Naive thymus-derived CD4-positive, alpha-beta T cell (primary cell): ENCODE measurements around the gene ZBTB46. TPM values are rescaled to one million over a fixed set of nuclear protein-coding genes. Genes with fewer than 3 reads are reported as not detected.

ENCODE experiments used
- ATAC-seq: fragments of 150-1000 bp; cut with Tn5 transposase; 2 replicates; pipeline ENCODE4 v1.10.0; 2021; ENCODE audit warnings: mild to moderate bottlenecking, moderate library complexity
- CTCF ChIA-PET: fragments of 350-600 bp; sonication (Branson Sonifier 250); formaldehyde crosslinking; loops from one replicate; lab custom pipeline; 2021; ENCODE audit warnings: antibody characterized with exemption; lab: Charles Lee
- POLR2A ChIA-PET: fragments of 350-600 bp; sonication (Branson Sonifier 250); formaldehyde crosslinking; loops from one replicate; lab custom pipeline; 2021; ENCODE audit warnings: antibody characterized with exemption, inconsistent platforms; lab: Charles Lee
- DNase-seq, 9 donors: peaks; one replicate each; pipeline versions ENCODE4 v3.0.0 to v3.0.0-alpha.2; 2020 to 2022; ENCODE audit warnings: mixed read lengths in 1 of 9
- H3K27ac ChIP-seq: one replicate; pipeline ENCODE4 v1.7.0; 2013; ENCODE audit warnings: mild to moderate bottlenecking, low read depth, low read length, moderate library complexity
- H3K27me3 ChIP-seq, 2 donors: one replicate each; pipeline ENCODE4 v1.7.0; 2013; ENCODE audit warnings: low read length in 2 of 2, mild to moderate bottlenecking in 2 of 2, moderate library complexity in 2 of 2; ENCODE audit not compliant: control insufficient read depth in 2 of 2, insufficient read depth in 2 of 2
- H3K36me3 ChIP-seq, 3 experiments: 1 replicate in 2 of 3; 2 replicates in 1 of 3; pipeline ENCODE4 v1.7.0; 2013; ENCODE audit warnings: low read length in 3 of 3, mild to moderate bottlenecking in 3 of 3, moderate library complexity in 1 of 3; ENCODE audit not compliant: insufficient read depth in 3 of 3, control insufficient read depth in 2 of 3
- H3K4me1 ChIP-seq, 2 donors: one replicate each; pipeline ENCODE4 v1.7.0; 2013; ENCODE audit warnings: low read length in 2 of 2, mild to moderate bottlenecking in 2 of 2, moderate library complexity in 1 of 2; ENCODE audit not compliant: control insufficient read depth in 2 of 2, insufficient read depth in 2 of 2
- H3K4me3 ChIP-seq: 2 replicates; pipeline ENCODE4 v1.7.0; 2013; ENCODE audit warnings: mild to moderate bottlenecking, low read length
- H3K9me3 ChIP-seq, 3 experiments: 1 replicate in 2 of 3; 2 replicates in 1 of 3; pipeline ENCODE4 v1.7.0; 2013; ENCODE audit warnings: low read length in 3 of 3; ENCODE audit not compliant: control insufficient read depth in 2 of 3
- H3K27ac Mint-ChIP-seq, 9 donors: one replicate each; pipeline ENCODE4 v1.8.0; 2020 to 2022; ENCODE audit warnings: mixed read lengths in 9 of 9, mild to moderate bottlenecking in 8 of 9, moderate library complexity in 5 of 9, inconsistent platforms in 2 of 9
- H3K27me3 Mint-ChIP-seq, 5 donors: one replicate each; pipeline ENCODE4 v1.8.0; 2021 to 2022; ENCODE audit warnings: mixed read lengths in 5 of 5, mild to moderate bottlenecking in 1 of 5
- H3K36me3 Mint-ChIP-seq, 5 donors: one replicate each; pipeline ENCODE4 v1.8.0; 2020 to 2022; ENCODE audit warnings: mixed read lengths in 5 of 5, mild to moderate bottlenecking in 3 of 5, inconsistent platforms in 1 of 5
- H3K4me1 Mint-ChIP-seq, 7 donors: one replicate each; pipeline ENCODE4 v1.8.0; 2020 to 2022; ENCODE audit warnings: mixed read lengths in 7 of 7, mild to moderate bottlenecking in 3 of 7, inconsistent platforms in 1 of 7
- H3K4me3 Mint-ChIP-seq, 10 donors: one replicate each; pipeline ENCODE4 v1.8.0; 2020 to 2022; ENCODE audit warnings: mild to moderate bottlenecking in 10 of 10, mixed read lengths in 10 of 10, moderate library complexity in 6 of 10, inconsistent platforms in 2 of 10
- H3K9me3 Mint-ChIP-seq, 11 donors: one replicate each; pipeline ENCODE4 v1.8.0; 2020 to 2022; ENCODE audit warnings: mixed read lengths in 11 of 11, mild to moderate bottlenecking in 4 of 11, inconsistent platforms in 1 of 11, moderate library complexity in 1 of 11
- intact Hi-C, 2 donors: fragments of 100-400 bp; cut with micrococcal nuclease; formaldehyde crosslinking; loops; one replicate each; pipeline ENCODE4 v1.15.1; 2023
- polyA plus RNA-seq, 2 donors: library from polyadenylated mRNA; unstranded; fragments of 300-500 nt; fragmentation: Illumina TruSeq; gene quantifications; one replicate each; pipeline ENCODE4 v1.2.3, GENCODE V29; 2021
- total RNA-seq, 6 experiments: library from RNA in 5 of 6; stranded (reverse) in 5 of 6; gene quantifications; 1 replicate in 5 of 6; 2 replicates in 1 of 6; pipeline ENCODE4 v1.2.3 and lab custom pipeline; 2021 to 2026

Gene ZBTB46
- total and polyA plus RNA-seq, 7 experiments from 2014 or later, result 0.03 to 1.7 (median 0.07) TPM; not detected in 1

DNA sequence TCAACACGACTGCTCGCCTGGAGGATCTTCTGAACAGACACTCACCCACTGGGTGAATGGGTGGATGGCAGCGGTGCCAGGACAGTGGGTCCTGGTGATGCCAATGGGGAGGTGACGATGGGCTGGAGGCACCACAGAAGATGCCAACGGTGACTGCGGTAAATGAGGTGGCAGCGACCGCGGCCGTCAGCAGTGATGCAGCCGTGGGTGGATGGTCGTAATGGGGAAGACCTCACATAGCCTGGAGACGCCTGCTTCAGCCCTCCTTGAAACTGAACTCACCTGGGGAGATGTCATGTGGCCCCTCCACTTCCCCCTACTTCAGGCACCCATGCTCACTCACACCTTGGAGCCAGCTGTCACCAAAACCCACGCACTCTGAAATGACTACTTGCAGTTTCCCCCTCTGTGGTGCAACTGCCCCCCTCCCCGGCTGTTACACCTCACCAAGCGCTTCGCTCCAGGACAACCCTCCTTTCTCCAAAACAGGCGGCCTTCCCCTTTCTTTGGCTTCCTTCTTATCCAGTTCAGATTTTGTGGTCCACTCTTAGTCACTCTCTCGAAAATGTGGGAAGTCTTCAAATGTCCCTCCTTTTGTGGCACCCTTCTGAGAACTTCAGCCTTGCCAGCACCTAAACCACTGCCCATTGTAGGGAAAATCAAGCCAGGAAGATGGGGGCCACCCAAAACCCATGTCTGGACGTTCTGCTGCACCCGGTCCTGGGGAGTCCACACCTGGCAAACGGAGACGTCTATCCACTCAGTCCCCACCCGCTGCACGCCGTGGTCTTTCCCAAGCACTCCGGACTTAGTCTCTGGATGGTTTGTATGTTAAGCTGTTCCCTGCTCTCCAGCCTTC lies 19.9 kb upstream of the ZBTB46 start:
- Mint-ChIP-seq H3K4me1 (peaks cover 0 to 11% (median 3%) of the 10 kb centered on the region in 7 donors), H3K36me3 (no peaks in the 10 kb centered on the region), H3K4me3 (no peak overlapping the region), H3K27me3 (peaks cover 0 to 16% (median 13%) of the 10 kb centered on the region in 5 donors), H3K27ac (peak overlapping the region in 2 of 9 donors; percentile 17 to 45), H3K9me3 (peaks cover 0 to 3% (median 0%) of the 10 kb centered on the region in 11 donors)
- ChIA-PET CTCF (no interaction called here), POLR2A (no interaction called here)
- H3K36me3 ChIP-seq, result no peaks in the 10 kb centered on the region
- no peak overlapping the region for H3K4me3 ChIP-seq
- DNase-seq (no peak), ATAC-seq (peak; percentile 39)
- peaks cover 0 to 16% of the 10 kb centered on the region in 2 donors for H3K4me1 ChIP-seq
- intact Hi-C loops, result no loop called here
- H3K9me3 ChIP-seq, result no peaks in the 10 kb centered on the region
- no peak overlapping the region for H3K27ac ChIP-seq
- H3K27me3 ChIP-seq, result peaks cover 0 to 9% of the 10 kb centered on the region in 2 donors

- Mint-ChIP-seq H3K4me1 (peaks cover 0 to 17% (median 4%) of the 10 kb centered on the region in 7 donors), H3K4me3 (no peak overlapping the region), H3K27ac (no peak overlapping the region), H3K36me3 (no peaks in the 10 kb centered on the region), H3K27me3 (peaks cover 14 to 39% (median 26%) of the 10 kb centered on the region in 5 donors), H3K9me3 (peaks cover 0 to 3% (median 0%) of the 10 kb centered on the region in 11 donors)
- POLR2A ChIA-PET, result no interaction called here
- Histone ChIP-seq H3K4me3 (no peak overlapping the region), H3K9me3 (no peaks in the 10 kb centered on the region), H3K27ac (no peak overlapping the region), H3K36me3 (no peaks in the 10 kb centered on the region), H3K27me3 (peaks cover 0 to 19% of the 10 kb centered on the region in 2 donors), H3K4me1 (peaks cover 0 to 9% of the 10 kb centered on the region in 2 donors)
- intact Hi-C loops, result no loop called here
- ATAC-seq, result no peak
- DNase-seq, result no peak
- CTCF ChIA-PET, result interaction anchor here (0.6 to 0.8 kb wide), 3 partner anchors 16 to 64 kb away, joined by 3 read pairs; no protein-coding TSS in a partner anchor
Measured at GRCh38 chr20:63848003-63848911, 17.2 kb upstream of the ZBTB46 start.

GRCh38 chr20:63847237-63848002 lies 16.4 kb upstream of the ZBTB46 start:
- DNase-seq (no peak), ATAC-seq (no peak)
- no peak overlapping the region for H3K4me3 ChIP-seq
- H3K27me3 Mint-ChIP-seq, result peaks cover 20 to 46% (median 30%) of the 10 kb centered on the region in 5 donors
- H3K4me3 Mint-ChIP-seq, result no peak overlapping the region
- peaks cover 0 to 17% (median 4%) of the 10 kb centered on the region in 7 donors for H3K4me1 Mint-ChIP-seq
- H3K9me3 ChIP-seq, result no peaks in the 10 kb centered on the region
- no peak overlapping the region for H3K27ac Mint-ChIP-seq
- H3K9me3 Mint-ChIP-seq, result peaks cover 0 to 3% (median 0%) of the 10 kb centered on the region in 11 donors
- H3K36me3 ChIP-seq, result no peaks in the 10 kb centered on the region
- ChIA-PET POLR2A (interaction anchor here (0.6 to 1.0 kb wide), 2 partner anchors 29 to 327 kb away, joined by 3 to 5 read pairs; partner anchors contain the start of gene PPDPF), CTCF (interaction anchor here (0.6 to 0.8 kb wide), 3 partner anchors 17 to 63 kb away, joined by 3 read pairs; no protein-coding TSS in a partner anchor)
- no peak overlapping the region for H3K27ac ChIP-seq
- no peaks in the 10 kb centered on the region for H3K36me3 Mint-ChIP-seq
- H3K4me1 ChIP-seq, result peaks cover 0 to 9% of the 10 kb centered on the region in 2 donors
- intact Hi-C loops, result no loop called here
- peaks cover 0 to 19% of the 10 kb centered on the region in 2 donors for H3K27me3 ChIP-seq

GRCh38 chr20:63846888-63847236 lies 15.8 kb upstream of the ZBTB46 start:
- H3K4me3 Mint-ChIP-seq, result no peak overlapping the region
- Histone ChIP-seq H3K9me3 (no peaks in the 10 kb centered on the region), H3K27me3 (peaks cover 0 to 19% of the 10 kb centered on the region in 2 donors), H3K4me3 (no peak overlapping the region), H3K27ac (no peak overlapping the region), H3K36me3 (no peaks in the 10 kb centered on the region), H3K4me1 (peaks cover 0 to 9% of the 10 kb centered on the region in 2 donors)
- no peak for DNase-seq
- no peak for ATAC-seq
- ChIA-PET CTCF (no interaction called here), POLR2A (interaction anchor here (0.6 to 1.0 kb wide), 2 partner anchors 28 to 326 kb away, joined by 3 to 5 read pairs; partner anchors contain the start of gene PPDPF)
- no peak overlapping the region for H3K27ac Mint-ChIP-seq
- H3K27me3 Mint-ChIP-seq, result peaks cover 25 to 48% (median 35%) of the 10 kb centered on the region in 5 donors
- no peaks in the 10 kb centered on the region for H3K36me3 Mint-ChIP-seq
- H3K9me3 Mint-ChIP-seq, result peaks cover 0 to 5% (median 0%) of the 10 kb centered on the region in 11 donors
- intact Hi-C loops, result no loop called here
- peaks cover 0 to 22% (median 8%) of the 10 kb centered on the region in 7 donors for H3K4me1 Mint-ChIP-seq

- Mint-ChIP-seq H3K9me3 (peaks cover 0 to 5% (median 0%) of the 10 kb centered on the region in 11 donors), H3K4me3 (peak overlapping the region in 2 of 10 donors; percentile 37 to 58), H3K27ac (peak overlapping the region in 1 of 9 donors; percentile 38), H3K4me1 (peaks cover 0 to 22% (median 8%) of the 10 kb centered on the region in 7 donors), H3K36me3 (no peaks in the 10 kb centered on the region), H3K27me3 (peaks cover 25 to 48% (median 38%) of the 10 kb centered on the region in 5 donors)
- CTCF ChIA-PET, result no interaction called here
- peak; percentile 8 for ATAC-seq
- no peak for DNase-seq
- H3K27me3 ChIP-seq, result peaks cover 0 to 19% of the 10 kb centered on the region in 2 donors
- H3K4me1 ChIP-seq, result peaks cover 0 to 9% of the 10 kb centered on the region in 2 donors
- H3K9me3 ChIP-seq, result no peaks in the 10 kb centered on the region
- no peak overlapping the region for H3K4me3 ChIP-seq
- intact Hi-C loops, result no loop called here
- H3K27ac ChIP-seq, result no peak overlapping the region
- H3K36me3 ChIP-seq, result no peaks in the 10 kb centered on the region
- POLR2A ChIA-PET, result interaction anchor here (0.7 kb wide), 1 partner anchor 85 kb away, joined by 7 read pairs; no protein-coding TSS in a partner anchor
Measured at GRCh38 chr20:63846128-63846771, 15.2 kb upstream of the ZBTB46 start.
